T-helper 2 cell (primary cell): ENCODE data around the gene RAD9A.

Source experiments
- DNase-seq, 5 experiments: peaks; one replicate each; pipeline versions ENCODE4 v3.0.0 to v3.0.0-alpha.2; 2012 to 2022

RAD9A gene

DNA sequence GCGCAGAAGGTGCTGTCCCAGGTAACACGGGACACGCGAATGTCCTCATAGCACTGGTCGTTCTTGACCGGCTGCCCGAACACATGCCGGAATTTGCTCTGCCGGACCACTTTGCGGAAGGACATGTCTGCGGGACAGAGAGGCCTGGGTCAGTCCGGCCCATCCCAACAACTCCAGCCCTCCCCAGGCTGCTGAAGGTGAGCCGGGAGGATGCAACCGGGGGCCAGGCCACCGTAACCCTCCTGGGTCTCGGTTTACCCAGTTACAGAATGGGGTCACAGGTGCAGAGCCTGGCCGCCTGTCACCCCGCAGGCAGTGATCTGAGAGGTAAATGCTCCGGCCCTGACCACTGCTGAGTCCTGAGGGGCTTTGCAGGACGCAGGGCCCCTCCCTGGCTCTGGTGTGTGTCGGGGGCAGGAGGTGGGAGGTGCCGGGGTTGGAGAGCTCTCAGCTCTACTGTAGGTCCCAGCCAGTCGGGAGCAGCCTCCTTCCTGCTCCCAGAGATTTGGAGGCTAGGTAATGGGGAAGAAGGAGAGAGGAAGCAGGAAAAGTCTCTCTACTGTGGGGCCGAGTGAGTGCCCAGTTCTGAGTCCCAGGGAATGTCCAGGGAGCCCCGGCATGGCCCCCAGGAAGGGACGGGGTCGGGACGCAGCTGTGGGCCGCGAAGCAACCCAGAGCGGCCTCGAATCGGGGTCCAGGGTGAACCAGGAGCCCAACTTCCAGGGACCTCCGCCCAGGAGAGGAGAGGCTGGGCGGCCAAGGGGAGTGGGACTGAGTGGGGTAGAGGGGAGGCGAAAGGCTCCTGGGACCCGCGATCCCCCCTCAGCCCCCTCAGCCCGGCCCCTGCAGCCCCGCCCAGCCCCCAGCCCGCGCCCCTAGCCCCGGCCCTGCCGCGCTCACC, 51.0 kb downstream of the RAD9A start:
- DNase-seq: no peak

DNA sequence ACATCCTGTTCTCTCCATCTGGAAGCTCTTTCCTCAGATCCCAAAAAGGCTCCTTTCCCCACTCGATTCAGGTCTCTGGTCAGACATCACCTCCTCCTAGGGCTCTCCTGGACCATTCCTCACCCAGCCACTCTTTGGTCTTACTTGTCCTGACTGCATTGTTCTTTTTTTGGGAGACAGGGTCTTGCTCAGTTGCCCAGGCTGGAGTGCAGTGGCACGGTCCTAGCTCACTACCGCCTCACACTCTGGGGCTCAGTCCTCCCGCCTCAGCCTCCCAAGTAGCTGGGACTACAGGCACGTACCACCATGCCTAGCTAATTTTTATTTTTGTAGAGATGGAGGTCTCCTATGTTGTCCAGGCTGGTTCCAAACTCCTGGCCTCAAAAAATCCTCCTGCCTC, 53.7 kb downstream of the RAD9A start:
- DNase-seq: no peak
